Measurements from ENCODE around the gene MAGEA9B.
"Not testable (repeated sequence)": the region's sequence is repeated elsewhere in the genome, so short reads cannot be mapped to it uniquely, and the experiment has no call there.

MAGEA9B gene

GRCh38 chrX:149587359-149587758 lies at the start of gene MAGEA9B:
TSS of gene MAGEA9B (minus strand) at chrX:149587459. CDS start at chrX:149583179, 4,280 bp downstream.
- not testable (repeated sequence) for DNase-seq (ENCODE audit: low read depth)

- no peak for DNase-seq (ENCODE audit: low read depth)
Measured at GRCh38 chrX:149633511-149633910, 46.3 kb upstream of the MAGEA9B start.

- peak; percentile 41 for DNase-seq (ENCODE audit: low read depth)
Measured at GRCh38 chrX:149631234-149632165, 44.2 kb upstream of the MAGEA9B start, which contains the start of gene TMEM185A. TSS of gene TMEM185A (minus strand) at chrX:149631792. CDS start at chrX:149631580, 212 bp downstream.

GRCh38 chrX:149630681-149631233 lies 43.5 kb upstream of the MAGEA9B start:
- DNase-seq (ENCODE audit: low read depth), result no peak

- no peak for DNase-seq (ENCODE audit: low read depth)
Measured at GRCh38 chrX:149629730-149630387, 42.6 kb upstream of the MAGEA9B start.

GRCh38 chrX:149628768-149629167 lies 41.5 kb upstream of the MAGEA9B start:
- DNase-seq (ENCODE audit: low read depth), result no peak

- DNase-seq (ENCODE audit: low read depth), result no peak
Measured at GRCh38 chrX:149628280-149628679, 41.0 kb upstream of the MAGEA9B start.

- not testable (repeated sequence) for DNase-seq (ENCODE audit: low read depth)
Measured at GRCh38 chrX:149626829-149627228, 39.6 kb upstream of the MAGEA9B start.

- not testable (repeated sequence) for DNase-seq (ENCODE audit: low read depth)
Measured at GRCh38 chrX:149619662-149620061, 32.4 kb upstream of the MAGEA9B start.

GRCh38 chrX:149618871-149619270 lies 31.6 kb upstream of the MAGEA9B start:
- no peak for DNase-seq (ENCODE audit: low read depth)

GRCh38 chrX:149611623-149612175 lies 24.4 kb upstream of the MAGEA9B start:
- DNase-seq (ENCODE audit: low read depth), result no peak

- no peak for DNase-seq (ENCODE audit: low read depth)
Measured at GRCh38 chrX:149610511-149610910, 23.3 kb upstream of the MAGEA9B start.

GRCh38 chrX:149607699-149608098 lies 20.4 kb upstream of the MAGEA9B start:
- no peak for DNase-seq (ENCODE audit: low read depth)

- not testable (repeated sequence) for DNase-seq (ENCODE audit: low read depth)
Measured at GRCh38 chrX:149605248-149605885, 18.1 kb upstream of the MAGEA9B start.

GRCh38 chrX:149598603-149599002 lies 11.3 kb upstream of the MAGEA9B start:
- not testable (repeated sequence) for DNase-seq (ENCODE audit: low read depth)

- not testable (repeated sequence) for DNase-seq (ENCODE audit: low read depth)
Measured at GRCh38 chrX:149595943-149596342, 8.7 kb upstream of the MAGEA9B start.

- not testable (repeated sequence) for DNase-seq (ENCODE audit: low read depth)
Measured at GRCh38 chrX:149595214-149595613, 8.0 kb upstream of the MAGEA9B start, which contains the start of gene HSFX2. TSS of gene HSFX2 (minus strand) at chrX:149595314. CDS start at chrX:149594700, 614 bp downstream.

- not testable (repeated sequence) for DNase-seq (ENCODE audit: low read depth)
Measured at GRCh38 chrX:149590993-149591392, 3.7 kb upstream of the MAGEA9B start.

- DNase-seq (ENCODE audit: low read depth), result not testable (repeated sequence)
Measured at GRCh38 chrX:149585631-149586030, 1.6 kb downstream of the MAGEA9B start.

- not testable (repeated sequence) for DNase-seq (ENCODE audit: low read depth)
Measured at GRCh38 chrX:149573456-149573855, 13.8 kb downstream of the MAGEA9B start.

- DNase-seq (ENCODE audit: low read depth), result no peak
Measured at GRCh38 chrX:149572743-149573142, 14.5 kb downstream of the MAGEA9B start.

GRCh38 chrX:149571770-149572169 lies 15.5 kb downstream of the MAGEA9B start:
- no peak for DNase-seq (ENCODE audit: low read depth)
